ENCODE measurements around the gene P3H2. TPM values are rescaled to one million over a fixed set of nuclear protein-coding genes. Genes with fewer than 3 reads are reported as not detected.

P3H2 gene
- total RNA-seq, 2 donors from 2014 or later = 5.1 to 5.4 TPM

DNA sequence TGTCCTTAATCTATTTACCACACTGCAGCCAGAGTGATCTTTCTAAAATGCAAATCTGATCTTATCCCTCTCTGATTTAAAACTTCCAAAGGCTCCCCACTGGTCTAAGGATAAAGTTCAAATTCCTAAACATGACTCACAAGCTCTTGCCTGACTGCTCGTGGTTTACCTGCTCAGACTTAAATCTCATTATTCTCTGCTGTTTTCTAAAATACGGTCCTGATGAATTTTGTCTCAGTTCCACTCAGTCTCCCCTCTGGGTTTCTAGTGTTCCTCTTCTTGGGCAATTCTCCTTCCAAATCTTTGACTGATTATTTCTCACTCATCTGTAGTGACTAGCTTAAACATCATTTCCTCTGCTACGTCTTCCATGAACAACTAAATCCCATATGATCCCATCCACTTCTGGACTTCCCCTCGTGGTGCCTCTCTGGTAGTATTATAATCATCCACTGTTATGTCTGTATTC, 108.3 kb downstream of the P3H2 start:
- Histone ChIP-seq H3K4me3 (no peak overlapping the region), H3K27ac (no peak overlapping the region), H3K4me1 (peaks cover 0 to 3% of the 10 kb centered on the region in 2 donors), H3K36me3 (no peaks in the 10 kb centered on the region), H3K9me3 (no peaks in the 10 kb centered on the region), H3K27me3 (no peaks in the 10 kb centered on the region)
- DNase-seq (ENCODE audit: low spot score) = no peak
- TF ChIP-seq, protein P1, sequence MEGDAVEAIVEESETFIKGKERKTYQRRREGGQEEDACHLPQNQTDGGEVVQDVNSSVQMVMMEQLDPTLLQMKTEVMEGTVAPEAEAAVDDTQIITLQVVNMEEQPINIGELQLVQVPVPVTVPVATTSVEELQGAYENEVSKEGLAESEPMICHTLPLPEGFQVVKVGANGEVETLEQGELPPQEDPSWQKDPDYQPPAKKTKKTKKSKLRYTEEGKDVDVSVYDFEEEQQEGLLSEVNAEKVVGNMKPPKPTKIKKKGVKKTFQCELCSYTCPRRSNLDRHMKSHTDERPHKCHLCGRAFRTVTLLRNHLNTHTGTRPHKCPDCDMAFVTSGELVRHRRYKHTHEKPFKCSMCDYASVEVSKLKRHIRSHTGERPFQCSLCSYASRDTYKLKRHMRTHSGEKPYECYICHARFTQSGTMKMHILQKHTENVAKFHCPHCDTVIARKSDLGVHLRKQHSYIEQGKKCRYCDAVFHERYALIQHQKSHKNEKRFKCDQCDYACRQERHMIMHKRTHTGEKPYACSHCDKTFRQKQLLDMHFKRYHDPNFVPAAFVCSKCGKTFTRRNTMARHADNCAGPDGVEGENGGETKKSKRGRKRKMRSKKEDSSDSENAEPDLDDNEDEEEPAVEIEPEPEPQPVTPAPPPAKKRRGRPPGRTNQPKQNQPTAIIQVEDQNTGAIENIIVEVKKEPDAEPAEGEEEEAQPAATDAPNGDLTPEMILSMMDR (IDR thresholded peaks at IDR 0.05) = no peak

GRCh38 chr3:190010486-190010885, 110.2 kb downstream of the P3H2 start:
- no peaks in the 10 kb centered on the region for H3K27me3 ChIP-seq
- TF ChIP-seq, protein P1 (IDR thresholded peaks at IDR 0.05) = no peak
- peaks cover 0 to 3% of the 10 kb centered on the region in 2 donors for H3K4me1 ChIP-seq
- no peaks in the 10 kb centered on the region for H3K36me3 ChIP-seq
- DNase-seq (ENCODE audit: low spot score) = no peak
- H3K9me3 ChIP-seq = no peaks in the 10 kb centered on the region
- no peak overlapping the region for H3K27ac ChIP-seq
- H3K4me3 ChIP-seq = no peak overlapping the region

GRCh38 chr3:190009614-190010013, 111.1 kb downstream of the P3H2 start:
- H3K4me1 ChIP-seq = peaks cover 0 to 3% of the 10 kb centered on the region in 2 donors
- no peaks in the 10 kb centered on the region for H3K27me3 ChIP-seq
- no peaks in the 10 kb centered on the region for H3K36me3 ChIP-seq
- no peak overlapping the region for H3K4me3 ChIP-seq
- DNase-seq (ENCODE audit: low spot score) = no peak
- TF ChIP-seq, protein P1 (IDR thresholded peaks at IDR 0.05) = no peak
- H3K9me3 ChIP-seq = no peaks in the 10 kb centered on the region
- H3K27ac ChIP-seq = no peak overlapping the region

DNA sequence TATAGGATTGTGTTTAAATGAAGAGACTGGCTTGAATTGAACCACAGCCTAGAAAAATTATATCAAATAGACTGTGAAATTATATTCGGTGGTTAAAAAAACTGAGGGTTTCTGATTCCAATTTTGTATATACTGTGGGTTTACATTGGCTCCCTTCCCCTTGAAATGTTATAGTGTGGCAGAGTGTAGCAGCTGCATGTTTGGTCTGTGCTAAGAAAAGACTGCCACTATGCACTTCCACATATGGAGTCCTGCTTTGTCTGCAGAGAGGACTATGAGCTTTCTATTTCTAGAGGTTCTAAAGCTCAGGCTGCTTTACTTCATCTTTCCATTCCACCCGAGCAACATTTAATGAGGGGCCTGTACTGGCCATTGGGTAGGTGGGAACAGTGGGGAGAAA, 112.3 kb downstream of the P3H2 start:
- DNase-seq (ENCODE audit: low spot score) = no peak
- Histone ChIP-seq H3K27ac (no peak overlapping the region), H3K4me1 (peaks cover 0 to 3% of the 10 kb centered on the region in 2 donors), H3K27me3 (no peaks in the 10 kb centered on the region), H3K4me3 (no peak overlapping the region), H3K36me3 (no peaks in the 10 kb centered on the region), H3K9me3 (no peaks in the 10 kb centered on the region)
- TF ChIP-seq, protein P1 (IDR thresholded peaks at IDR 0.05) = no peak

DNA sequence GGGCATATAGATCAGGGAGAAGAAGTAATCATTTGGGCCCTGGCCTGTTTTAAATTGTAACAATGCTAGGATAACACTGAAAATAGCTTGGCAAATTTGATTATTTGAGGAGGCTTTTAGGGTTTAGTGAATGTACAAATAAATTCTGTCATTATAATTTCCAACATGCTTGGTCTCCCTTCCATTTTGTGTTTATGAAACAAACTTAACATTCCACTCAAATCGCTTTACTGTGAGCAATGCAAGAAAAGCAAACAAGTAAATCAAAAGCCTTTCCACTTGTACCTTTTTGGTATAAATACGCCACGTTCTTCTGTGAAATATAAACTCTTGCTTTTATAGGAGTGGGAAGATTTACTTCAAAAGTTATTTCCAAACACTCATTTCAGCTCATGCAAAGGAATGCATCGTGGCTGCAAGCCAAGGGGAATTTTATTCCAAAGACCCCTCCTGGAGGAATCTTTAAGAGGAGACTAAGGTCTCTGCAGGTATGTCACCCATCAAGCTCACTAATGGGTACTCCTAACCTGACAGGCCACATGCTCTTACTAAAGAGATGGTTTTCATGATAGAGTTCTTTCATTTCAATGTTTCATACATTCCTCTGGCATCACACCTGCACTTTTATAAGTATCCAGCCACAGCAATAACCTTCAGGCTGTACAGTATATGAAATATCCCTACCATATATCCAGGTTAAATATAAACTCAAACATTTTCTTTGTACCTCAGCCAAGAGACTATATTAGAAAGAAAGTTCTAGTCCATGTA, 115.2 kb downstream of the P3H2 start:
- Histone ChIP-seq H3K9me3 (no peaks in the 10 kb centered on the region), H3K4me3 (no peak overlapping the region), H3K36me3 (no peaks in the 10 kb centered on the region), H3K27ac (no peak overlapping the region), H3K4me1 (peaks cover 0 to 3% of the 10 kb centered on the region in 2 donors), H3K27me3 (no peaks in the 10 kb centered on the region)
- TF ChIP-seq, protein P1 (IDR thresholded peaks at IDR 0.05) = no peak
- no peak for DNase-seq (ENCODE audit: low spot score)

Data from right atrium auricular region (tissue), 2 donors.